Fibroblast of villous mesenchyme (primary cell): Measurements from ENCODE around the gene DGKI. TPM values are rescaled to one million over a fixed set of nuclear protein-coding genes. Genes with fewer than 3 reads are reported as not detected.

Experiments used
- DNase-seq: peaks from one replicate; pipeline ENCODE4 v3.0.0-alpha.2; 2010; ENCODE audit warnings: low read depth
- H3K4me3 ChIP-seq: 2 replicates; pipeline ENCODE4 v1.5.1; 2011; ENCODE audit warnings: low read depth, mild to moderate bottlenecking, low read length
- CTCF ChIP-seq: IDR thresholded peaks from 2 replicates; pipeline ENCODE4 v1.5.1; 2012; ENCODE audit warnings: low read depth, mild to moderate bottlenecking, low read length; ENCODE audit not compliant: insufficient read depth
- total RNA-seq: library from RNA; depleted of rRNA; stranded (reverse); fragments of >200 nt; gene quantifications from 2 replicates; pipeline ENCODE4 v1.2.3, GENCODE V29; 2012

Gene DGKI
- total RNA-seq, 1 donor, result 3.5 TPM

GRCh38 chr7:137771273-137771672 lies 75.5 kb downstream of the DGKI start:
- H3K4me3 ChIP-seq, result no peak overlapping the region
- DNase-seq, result peak; percentile 70
- TF ChIP-seq CTCF, result no peak

- H3K4me3 ChIP-seq, result no peak overlapping the region
- no peak for TF ChIP-seq CTCF
- DNase-seq, result no peak
Measured at GRCh38 chr7:137768366-137768765, 78.4 kb downstream of the DGKI start.

- TF ChIP-seq CTCF, result no peak
- H3K4me3 ChIP-seq, result no peak overlapping the region
- DNase-seq, result no peak
Measured at GRCh38 chr7:137762334-137762733, 84.4 kb downstream of the DGKI start.

GRCh38 chr7:137760111-137760510 lies 86.7 kb downstream of the DGKI start:
- DNase-seq, result no peak
- no peak overlapping the region for H3K4me3 ChIP-seq
- no peak for TF ChIP-seq CTCF

- no peak for DNase-seq
- H3K4me3 ChIP-seq, result no peak overlapping the region
- TF ChIP-seq CTCF, result no peak
Measured at GRCh38 chr7:137757146-137757925, 89.4 kb downstream of the DGKI start.

GRCh38 chr7:137755846-137756651 lies 90.7 kb downstream of the DGKI start:
- H3K4me3 ChIP-seq, result no peak overlapping the region
- TF ChIP-seq CTCF, result no peak
- DNase-seq, result peak; percentile 28
